DLD1 (cell line): Measurements from ENCODE around the gene TXNDC8.

Experiments used
- in situ Hi-C: cut with HindIII; loops from 2 replicates; pipeline ENCODE4 v1.10.0; 2017; ENCODE audit warnings: low sequenced_read_pairs

Gene TXNDC8

GRCh38 chr9:110328763-110329162 is 8.9 kb downstream of the TXNDC8 start:
- in situ Hi-C loops: no loop called here

GRCh38 chr9:110327716-110328115 is 9.9 kb downstream of the TXNDC8 start:
- in situ Hi-C loops: no loop called here

- in situ Hi-C loops: loop anchor here (25.0 kb wide), 1 partner anchor 262 kb away; no protein-coding TSS in a partner anchor
These were observed 13.8 kb downstream of the TXNDC8 start for GRCh38 chr9:110323818-110324217.

GRCh38 chr9:110320651-110321445 is 16.8 kb downstream of the TXNDC8 start:
- in situ Hi-C loops: loop anchor here (25.0 kb wide), 1 partner anchor 259 kb away; no protein-coding TSS in a partner anchor

- in situ Hi-C loops: loop anchor here (25.0 kb wide), 1 partner anchor 258 kb away; no protein-coding TSS in a partner anchor
These were observed 17.7 kb downstream of the TXNDC8 start for GRCh38 chr9:110319781-110320492.

GRCh38 chr9:110317911-110318310 is 19.8 kb downstream of the TXNDC8 start:
- in situ Hi-C loops: loop anchor here (25.0 kb wide), 1 partner anchor 256 kb away; no protein-coding TSS in a partner anchor

- in situ Hi-C loops: loop anchor here (25.0 kb wide), 1 partner anchor 254 kb away; no protein-coding TSS in a partner anchor
These were observed 21.2 kb downstream of the TXNDC8 start for GRCh38 chr9:110316261-110317075.

GRCh38 chr9:110311978-110312377 is 25.7 kb downstream of the TXNDC8 start:
- in situ Hi-C loops: loop anchor here (25.0 kb wide), 1 partner anchor 250 kb away; no protein-coding TSS in a partner anchor

- in situ Hi-C loops: loop anchor here (25.0 kb wide), 1 partner anchor 247 kb away; no protein-coding TSS in a partner anchor
These were observed 28.0 kb downstream of the TXNDC8 start for GRCh38 chr9:110309681-110310080.

GRCh38 chr9:110308633-110309038 is 29.0 kb downstream of the TXNDC8 start:
- in situ Hi-C loops: loop anchor here (25.0 kb wide), 1 partner anchor 246 kb away; no protein-coding TSS in a partner anchor

GRCh38 chr9:110307191-110307590 is 30.5 kb downstream of the TXNDC8 start:
- in situ Hi-C loops: loop anchor here (25.0 kb wide), 1 partner anchor 245 kb away; no protein-coding TSS in a partner anchor

GRCh38 chr9:110303133-110303532 is 34.5 kb downstream of the TXNDC8 start:
- in situ Hi-C loops: loop anchor here (25.0 kb wide), 1 partner anchor 241 kb away; no protein-coding TSS in a partner anchor

GRCh38 chr9:110298043-110298605 is 39.5 kb downstream of the TXNDC8 start:
- in situ Hi-C loops: no loop called here

GRCh38 chr9:110293248-110293647 is 44.4 kb downstream of the TXNDC8 start:
- in situ Hi-C loops: no loop called here

GRCh38 chr9:110291921-110292557 is 45.6 kb downstream of the TXNDC8 start:
- in situ Hi-C loops: no loop called here

- in situ Hi-C loops: no loop called here
These were observed 47.7 kb downstream of the TXNDC8 start for GRCh38 chr9:110290001-110290400.

- in situ Hi-C loops: no loop called here
These were observed 49.2 kb downstream of the TXNDC8 start for GRCh38 chr9:110288503-110288902.

GRCh38 chr9:110287289-110287680 is 50.4 kb downstream of the TXNDC8 start:
- in situ Hi-C loops: no loop called here

- in situ Hi-C loops: no loop called here
These were observed 53.3 kb downstream of the TXNDC8 start for GRCh38 chr9:110284211-110284844.
